ENCODE data around the gene GMEB1. TPM values are rescaled to one million over a fixed set of nuclear protein-coding genes. Genes with fewer than 3 reads are reported as not detected.
A peak's percentile ranks its signal among the peaks of the same experiment; 100 is the strongest.

GMEB1 gene
- total and polyA plus RNA-seq, 10 of the 15 experiments (the other 5 are each of a cell fraction or from before 2014, with no cell fraction given), result 4.9 to 17.6 (median 9.4) TPM

DNA sequence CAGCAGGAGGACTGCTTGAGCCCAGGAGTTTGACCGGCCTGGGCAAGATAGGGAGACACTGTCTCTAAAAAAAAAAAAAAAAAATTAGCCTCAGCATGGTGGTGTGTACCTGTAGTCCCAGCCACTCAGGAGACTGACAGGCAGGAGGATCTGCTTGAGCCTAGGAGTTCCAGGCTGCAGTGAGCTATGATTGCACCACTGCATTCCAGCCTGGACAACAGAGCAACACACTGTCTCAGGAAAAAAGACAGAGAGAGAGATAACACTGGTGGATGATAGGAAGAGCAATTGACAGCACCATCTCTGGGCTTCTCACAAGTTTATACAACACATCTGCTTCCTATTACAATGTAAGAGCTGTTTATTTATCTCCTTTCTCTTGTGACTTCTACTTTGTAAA is 22.5 kb upstream of the GMEB1 start (continued):
- TF ChIP-seq, protein P1, sequence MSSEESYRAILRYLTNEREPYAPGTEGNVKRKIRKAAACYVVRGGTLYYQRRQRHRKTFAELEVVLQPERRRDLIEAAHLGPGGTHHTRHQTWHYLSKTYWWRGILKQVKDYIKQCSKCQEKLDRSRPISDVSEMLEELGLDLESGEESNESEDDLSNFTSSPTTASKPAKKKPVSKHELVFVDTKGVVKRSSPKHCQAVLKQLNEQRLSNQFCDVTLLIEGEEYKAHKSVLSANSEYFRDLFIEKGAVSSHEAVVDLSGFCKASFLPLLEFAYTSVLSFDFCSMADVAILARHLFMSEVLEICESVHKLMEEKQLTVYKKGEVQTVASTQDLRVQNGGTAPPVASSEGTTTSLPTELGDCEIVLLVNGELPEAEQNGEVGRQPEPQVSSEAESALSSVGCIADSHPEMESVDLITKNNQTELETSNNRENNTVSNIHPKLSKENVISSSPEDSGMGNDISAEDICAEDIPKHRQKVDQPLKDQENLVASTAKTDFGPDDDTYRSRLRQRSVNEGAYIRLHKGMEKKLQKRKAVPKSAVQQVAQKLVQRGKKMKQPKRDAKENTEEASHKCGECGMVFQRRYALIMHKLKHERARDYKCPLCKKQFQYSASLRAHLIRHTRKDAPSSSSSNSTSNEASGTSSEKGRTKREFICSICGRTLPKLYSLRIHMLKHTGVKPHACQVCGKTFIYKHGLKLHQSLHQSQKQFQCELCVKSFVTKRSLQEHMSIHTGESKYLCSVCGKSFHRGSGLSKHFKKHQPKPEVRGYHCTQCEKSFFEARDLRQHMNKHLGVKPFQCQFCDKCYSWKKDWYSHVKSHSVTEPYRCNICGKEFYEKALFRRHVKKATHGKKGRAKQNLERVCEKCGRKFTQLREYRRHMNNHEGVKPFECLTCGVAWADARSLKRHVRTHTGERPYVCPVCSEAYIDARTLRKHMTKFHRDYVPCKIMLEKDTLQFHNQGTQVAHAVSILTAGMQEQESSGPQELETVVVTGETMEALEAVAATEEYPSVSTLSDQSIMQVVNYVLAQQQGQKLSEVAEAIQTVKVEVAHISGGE (CRISPR knock-in tag; IDR thresholded peaks at IDR 0.05), result no peak
- no peak for TF ChIP-seq TAF1 (IDR thresholded peaks at IDR 0.05; ENCODE audit: borderline replicate concordance, low read depth, low read length)

DNA sequence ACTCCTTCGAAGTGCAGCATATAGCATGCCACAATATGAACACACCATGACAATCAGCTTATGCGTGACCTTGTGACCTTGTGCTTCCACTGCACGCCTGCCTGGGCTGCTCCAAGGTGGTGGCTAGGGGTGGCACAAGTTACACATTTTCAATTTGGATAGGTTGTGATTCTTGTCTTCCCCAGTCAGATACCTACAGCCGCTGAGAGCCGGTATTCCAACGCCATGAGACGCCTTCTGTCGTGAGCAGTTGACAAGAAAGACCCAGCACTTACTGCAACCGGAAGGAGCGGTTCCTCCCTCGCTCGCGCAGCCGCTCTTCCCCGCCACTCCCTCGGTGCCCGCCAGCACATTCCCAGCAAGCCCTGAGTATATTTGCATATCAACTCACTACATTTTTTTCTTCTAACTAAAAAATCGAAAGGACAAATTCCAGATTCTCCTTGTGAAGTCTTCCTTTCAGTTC is 20.5 kb upstream of the GMEB1 start:
- H3K4me3 ChIP-seq, result peak overlapping the region; percentile 55; the same call in 1 of the 2 replicates
- ChIA-PET CTCF (interaction anchor here (1.0 to 1.7 kb wide), 4 partner anchors 20 to 399 kb away, joined by 4 to 6 read pairs (median 4); partner anchors contain the start of genes GMEB1 and YTHDF2), SMC1A (ENCODE audit: uncharacterized antibody, unreplicated experiment) (interaction anchor here (0.6 to 1.0 kb wide), 4 partner anchors 21 to 385 kb away, joined by 3 to 5 read pairs (median 4); partner anchors contain the start of gene GMEB1), POLR2A (interaction anchor here (0.6 to 2.3 kb wide), 8 partner anchors 21 to 760 kb away, joined by 3 to 16 read pairs (median 6); partner anchors contain the start of genes GMEB1 and YTHDF2), RAD21 (ENCODE audit: unreplicated experiment) (interaction anchor here (0.5 to 2.6 kb wide), 5 partner anchors 21 to 277 kb away, joined by 3 to 16 read pairs (median 4); partner anchors contain the start of genes GMEB1 and YTHDF2)
- peaks cover 6% of the 10 kb centered on the region for H3K79me2 ChIP-seq (ENCODE audit: control insufficient read depth, insufficient read depth, low read length)
- H3K27ac ChIP-seq (ENCODE audit: control insufficient read depth, insufficient read depth), result peak overlapping the region; percentile 99
- H2AFZ ChIP-seq (ENCODE audit: control insufficient read depth, low read depth, low read length), result peak overlapping the region; percentile 86
- 2% methylated on average over 18 of the region's 18 CpGs for WGBS (ENCODE audit: insufficient coverage, insufficient replicate concordance, low lambda C conversion rate, missing lambda C conversion rate)
- peak; percentile 82 for ATAC-seq
- peak; percentile 94 for DNase-seq (ENCODE audit: low read depth, low spot score)
- no peaks in the 10 kb centered on the region for H4K20me1 ChIP-seq (ENCODE audit: control insufficient read depth, insufficient read depth)
- H3K9ac ChIP-seq (ENCODE audit: control insufficient read depth, insufficient read depth, low read length), result peak overlapping the region; percentile 78
- peaks cover 11% of the 10 kb centered on the region for H3K4me1 ChIP-seq (ENCODE audit: control insufficient read depth, insufficient read depth, low read length)
- H3K9me3 ChIP-seq (replicated peaks; ENCODE audit: control insufficient read depth, insufficient read depth, low read length), result no peaks in the 10 kb centered on the region
- in situ Hi-C loops (cut with MboI) (no loop called here), intact Hi-C loops (cut with micrococcal nuclease; ENCODE audit: unreplicated experiment) (loop anchor here (1.0 to 2.0 kb wide), 4 partner anchors 21 to 229 kb away; partner anchors contain the start of gene YTHDF2)
- no peaks in the 10 kb centered on the region for H3K27me3 ChIP-seq (replicated peaks in 1 of 2; ENCODE audit: control insufficient read depth in 2 of 2, insufficient read depth in 2 of 2, low read length in 1 of 2)
- peak overlapping the region; percentile 70 for H3K4me2 ChIP-seq (ENCODE audit: control insufficient read depth, insufficient read depth)
- peak; percentile 83 for FAIRE-seq
- H3K36me3 ChIP-seq (ENCODE audit: control insufficient read depth in 2 of 2, insufficient read depth in 2 of 2, low read length in 1 of 2), result no peaks in the 10 kb centered on the region
- no TSS peak for BruUV-seq (replicated peaks)
- no peak for TF ChIP-seq CBX3 (IDR thresholded peaks at IDR 0.05; ENCODE audit: borderline replicate concordance, low read depth)
- TF ChIP-seq, protein P2, sequence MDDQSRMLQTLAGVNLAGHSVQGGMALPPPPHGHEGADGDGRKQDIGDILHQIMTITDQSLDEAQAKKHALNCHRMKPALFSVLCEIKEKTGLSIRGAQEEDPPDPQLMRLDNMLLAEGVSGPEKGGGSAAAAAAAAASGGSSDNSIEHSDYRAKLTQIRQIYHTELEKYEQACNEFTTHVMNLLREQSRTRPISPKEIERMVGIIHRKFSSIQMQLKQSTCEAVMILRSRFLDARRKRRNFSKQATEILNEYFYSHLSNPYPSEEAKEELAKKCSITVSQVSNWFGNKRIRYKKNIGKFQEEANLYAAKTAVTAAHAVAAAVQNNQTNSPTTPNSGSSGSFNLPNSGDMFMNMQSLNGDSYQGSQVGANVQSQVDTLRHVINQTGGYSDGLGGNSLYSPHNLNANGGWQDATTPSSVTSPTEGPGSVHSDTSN (IDR thresholded peaks at IDR 0.05; ENCODE audit: insufficient replicate concordance, low read depth, low read length), result no peak
- TF ChIP-seq HDGF (IDR thresholded peaks at IDR 0.05), result peak; percentile 73; the same call in 1 of the 2 replicates
- no peak for TF ChIP-seq POLR2AphosphoS5 (IDR thresholded peaks at IDR 0.05; ENCODE audit: low read length)
- no peak for TF ChIP-seq KLF5 (IDR thresholded peaks at IDR 0.05; ENCODE audit: partially characterized antibody)
- TF ChIP-seq EGR1 (IDR thresholded peaks at IDR 0.05; ENCODE audit: borderline replicate concordance in 1 of 2, low read depth in 2 of 2, low read length in 2 of 2), result no peak
- TF ChIP-seq ASH2L (IDR thresholded peaks at IDR 0.05; ENCODE audit: borderline replicate concordance, low read depth), result no peak
- no peak for TF ChIP-seq CBFB (IDR thresholded peaks at IDR 0.05; ENCODE audit: low read depth)
- TF ChIP-seq PAX5 (IDR thresholded peaks at IDR 0.05; ENCODE audit: borderline replicate concordance, low read depth, low read length), result no peak
- TF ChIP-seq GABPA (IDR thresholded peaks at IDR 0.05; ENCODE audit: low read depth), result no peak
- TF ChIP-seq, protein P1 (CRISPR knock-in tag; IDR thresholded peaks at IDR 0.05), result no peak
- TF ChIP-seq MXI1 (IDR thresholded peaks at IDR 0.05; ENCODE audit: low read depth, low read length), result peak; percentile 65; the same call in 1 of the 2 replicates
- TF ChIP-seq RAD21 (IDR thresholded peaks at IDR 0.05; ENCODE audit: insufficient read depth, low read depth, low read length), result no peak

Measured in GM12878 (cell line).